Brain microvascular endothelial cell (primary cell): ENCODE data around the gene COPS8.

Source experiments
- DNase-seq: peaks from one replicate; pipeline ENCODE4 v3.0.0-alpha.2; 2020
- H3K27ac ChIP-seq: fragments of 250-450 bp; sonication (Bioruptor Pico); 2 replicates; pipeline ENCODE4 v1.5.1; 2020; ENCODE audit warnings: mild to moderate bottlenecking, moderate library complexity
- H3K27me3 ChIP-seq: fragments of 250-450 bp; sonication (Bioruptor Pico); replicated peaks from 2 replicates; pipeline ENCODE4 v1.5.1; 2020; ENCODE audit warnings: mild to moderate bottlenecking
- H3K36me3 ChIP-seq: fragments of 250-450 bp; sonication (Bioruptor Pico); replicated peaks from 2 replicates; pipeline ENCODE4 v1.5.1; 2020; ENCODE audit warnings: mild to moderate bottlenecking
- H3K4me3 ChIP-seq: 2 replicates; pipeline ENCODE4 v1.5.1; 2011; ENCODE audit warnings: low read depth, mild to moderate bottlenecking, control low read depth, low read length, moderate library complexity
- CTCF ChIP-seq: IDR thresholded peaks from 2 replicates; pipeline ENCODE4 v1.5.1; 2011; ENCODE audit warnings: low read depth, mild to moderate bottlenecking, moderate library complexity, low read length, control low read depth, inconsistent platforms; ENCODE audit errors: missing control alignments
- in situ Hi-C: cut with HindIII; loops from 2 replicates; pipeline ENCODE4 v1.10.0; 2017; ENCODE audit warnings: low sequenced_read_pairs, low pct_ligation_motif_present

COPS8 gene

GRCh38 chr2:237092506-237092905 lies 6.8 kb downstream of the COPS8 start:
- Histone ChIP-seq H3K36me3 (peaks cover 22% of the 10 kb centered on the region), H3K4me3 (no peak overlapping the region), H3K27ac (peak overlapping the region; percentile 16), H3K27me3 (no peaks in the 10 kb centered on the region)
- no peak for DNase-seq
- in situ Hi-C loops: no loop called here
- TF ChIP-seq CTCF: no peak

DNA sequence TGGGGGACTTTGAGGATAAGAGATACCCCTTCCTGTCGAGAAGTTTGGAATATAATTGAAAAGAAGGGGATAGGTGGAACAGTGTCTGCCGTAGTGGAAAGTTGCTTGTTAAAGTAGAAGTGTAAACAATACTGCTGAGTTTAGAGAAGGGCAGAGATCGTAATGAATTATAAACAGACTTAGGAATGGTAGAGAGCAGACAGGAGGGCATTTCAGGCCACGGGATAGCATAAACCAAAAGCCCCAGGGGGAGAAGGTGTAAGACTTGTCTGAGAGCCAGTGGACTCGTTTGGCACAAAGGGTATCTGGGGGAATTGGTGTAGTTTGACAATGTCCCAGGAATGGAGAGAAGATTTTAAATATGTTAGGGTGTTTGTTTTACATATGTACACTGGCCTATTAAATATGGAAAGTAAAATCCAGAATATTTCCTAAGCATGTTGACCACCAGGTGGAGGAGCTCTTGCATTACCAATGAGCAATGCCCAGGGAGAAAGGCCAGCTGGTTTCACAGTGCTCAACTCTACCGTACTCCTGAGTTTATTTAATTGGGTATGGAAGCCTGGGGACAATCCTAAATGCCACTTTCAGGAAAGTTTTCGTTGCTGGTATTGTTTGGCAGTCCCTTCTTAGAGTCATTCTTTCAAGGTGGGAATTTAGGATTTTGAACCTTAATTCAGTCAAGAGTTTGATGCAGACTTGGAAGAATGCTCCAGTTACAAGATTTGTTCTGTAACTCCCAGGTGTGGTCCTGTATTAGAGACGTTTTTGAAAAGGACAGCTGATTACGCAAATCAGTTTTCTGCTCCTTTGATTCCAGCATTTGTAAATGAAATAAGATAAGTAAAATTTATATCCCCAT lies 7.5 kb downstream of the COPS8 start:
- Histone ChIP-seq H3K4me3 (no peak overlapping the region), H3K27ac (no peak overlapping the region), H3K27me3 (no peaks in the 10 kb centered on the region), H3K36me3 (peaks cover 22% of the 10 kb centered on the region)
- DNase-seq: peak; percentile 60
- peak; percentile 75 for TF ChIP-seq CTCF
- in situ Hi-C loops: no loop called here

- no peak for DNase-seq
- peak overlapping the region; percentile 84 for H3K27ac ChIP-seq
- in situ Hi-C loops: no loop called here
Observed at GRCh38 chr2:237096201-237096600, 10.5 kb downstream of the COPS8 start.

GRCh38 chr2:237096911-237097310 lies 11.2 kb downstream of the COPS8 start:
- Histone ChIP-seq H3K36me3 (peaks cover 36% of the 10 kb centered on the region), H3K4me3 (no peak overlapping the region), H3K27me3 (no peaks in the 10 kb centered on the region), H3K27ac (peak overlapping the region; percentile 84)
- TF ChIP-seq CTCF: peak; percentile 8
- in situ Hi-C loops: no loop called here
- peak; percentile 53 for DNase-seq

More at GRCh38 chr2:237096201-237096600, 10.5 kb downstream of the COPS8 start:
- no peak overlapping the region for H3K4me3 ChIP-seq
- TF ChIP-seq CTCF: no peak
- peaks cover 36% of the 10 kb centered on the region for H3K36me3 ChIP-seq
- no peaks in the 10 kb centered on the region for H3K27me3 ChIP-seq

GRCh38 chr2:237097326-237097910 lies 11.7 kb downstream of the COPS8 start:
- in situ Hi-C loops: no loop called here
- H3K36me3 ChIP-seq: peaks cover 36% of the 10 kb centered on the region
- no peak for TF ChIP-seq CTCF
- peak overlapping the region; percentile 84 for H3K27ac ChIP-seq
- no peaks in the 10 kb centered on the region for H3K27me3 ChIP-seq
- no peak for DNase-seq
- H3K4me3 ChIP-seq: no peak overlapping the region
